HepG2 (cell line): ENCODE results near the gene RAB2B. TPM values are rescaled to one million over a fixed set of nuclear protein-coding genes. Genes with fewer than 3 reads are reported as not detected.

Source experiments
- FOXA1 ChIP-seq, 2 experiments: fragments of 450-650 bp in 1 of 2; sonication (generic) in 1 of 2; formaldehyde crosslinking in 1 of 2; IDR thresholded peaks; 2 replicates each; pipeline versions ENCODE4 v1.4.0 to v1.6.1; 2016 to 2020; ENCODE audit warnings: missing genetic modification reagents in 1 of 2
- HDAC2 ChIP-seq: sonication (generic); formaldehyde crosslinking; IDR thresholded peaks from 2 replicates; pipeline ENCODE4 v1.4.0; 2020; ENCODE audit warnings: missing genetic modification reagents
- HNRNPLL ChIP-seq: fragments of 200-400 bp; formaldehyde crosslinking; IDR thresholded peaks from 2 replicates; pipeline ENCODE4 v1.6.1; 2017; ENCODE audit warnings: mild to moderate bottlenecking, low read depth, low read length; ENCODE audit not compliant: poor library complexity, severe bottlenecking
- MED13 ChIP-seq: sonication (generic); formaldehyde crosslinking; IDR thresholded peaks from 2 replicates; pipeline ENCODE4 v1.5.0; 2020; ENCODE audit warnings: missing genetic modification reagents
- ZIK1 ChIP-seq: sonication (generic); formaldehyde crosslinking; IDR thresholded peaks from 2 replicates; pipeline ENCODE4 v1.5.0; 2020; ENCODE audit warnings: mild to moderate bottlenecking, low read depth, missing genetic modification reagents, borderline replicate concordance
- ZKSCAN1 ChIP-seq: fragments of 150-350 bp; IDR thresholded peaks from 2 replicates; pipeline ENCODE4 v1.6.1; 2014; ENCODE audit warnings: low read length
- ZNF225 ChIP-seq: sonication (generic); formaldehyde crosslinking; IDR thresholded peaks from 2 replicates; pipeline ENCODE4 v1.4.0; 2020; ENCODE audit warnings: mild to moderate bottlenecking, missing genetic modification reagents
- ZNF543 ChIP-seq: sonication (generic); formaldehyde crosslinking; IDR thresholded peaks from 2 replicates; pipeline ENCODE4 v1.4.0; 2020; ENCODE audit warnings: mild to moderate bottlenecking, missing genetic modification reagents
- ZNF672 ChIP-seq: sonication (generic); formaldehyde crosslinking; IDR thresholded peaks from 2 replicates; pipeline ENCODE4 v1.8.1; 2022; ENCODE audit warnings: missing genetic modification reagents
- ZNF841 ChIP-seq: sonication (generic); formaldehyde crosslinking; IDR thresholded peaks from 2 replicates; pipeline ENCODE4 v1.8.1; 2023; ENCODE audit warnings: missing genetic modification reagents, borderline replicate concordance
- polyA plus RNA-seq, 8 experiments: library from polyadenylated mRNA; depleted of rRNA in 3 of 8; stranded (reverse) in 7 of 8; unstranded in 1 of 8; fragments of >200 nt; fragmentation: Illumina TruSeq in 4 of 8; extraction: Trizol in 4 of 8; gene quantifications; 2 replicates each; pipeline versions ENCODE4 v1.2.1 to v1.2.3, GENCODE V29; 2011 to 2016; ENCODE audit warnings: low read depth in 4 of 8, missing spikeins in 1 of 8, mixed read lengths in 1 of 8; ENCODE audit not compliant: insufficient read depth in 1 of 8
- total RNA-seq, 5 experiments: library from RNA; depleted of rRNA; stranded (reverse); fragments of >200 nt; fragmentation: Illumina TruSeq; extraction: Trizol; gene quantifications; 2 replicates each; pipeline ENCODE4 v1.2.3, GENCODE V29; 2016; ENCODE audit warnings: low read depth in 1 of 5
- TF ChIP-seq, protein P1 (sequence below): sonication (generic); formaldehyde crosslinking; IDR thresholded peaks from 2 replicates; pipeline ENCODE4 v1.4.0; 2020; ENCODE audit warnings: missing genetic modification reagents, mild to moderate bottlenecking, borderline replicate concordance
- TF ChIP-seq, protein P2 (sequence below): sonication (generic); formaldehyde crosslinking; IDR thresholded peaks from 2 replicates; pipeline ENCODE4 v1.5.1; 2020; ENCODE audit warnings: mild to moderate bottlenecking, missing genetic modification reagents, borderline replicate concordance
- TF ChIP-seq, protein P3 (sequence below): sonication (generic); formaldehyde crosslinking; IDR thresholded peaks from 2 replicates; pipeline ENCODE4 v1.4.0; 2020; ENCODE audit warnings: mild to moderate bottlenecking, low read depth, missing genetic modification reagents
- TF ChIP-seq, protein P4 (sequence below): IDR thresholded peaks from 2 replicates; pipeline ENCODE4 v1.6.1; 2016; ENCODE audit warnings: low read depth, missing genetic modification reagents, missing compliant biosample characterization

RAB2B gene
- total and polyA plus RNA-seq, 2 of the 13 experiments (the other 11 are each of a cell fraction or from before 2014, with no cell fraction given): 36.0 to 60.6 TPM

DNA sequence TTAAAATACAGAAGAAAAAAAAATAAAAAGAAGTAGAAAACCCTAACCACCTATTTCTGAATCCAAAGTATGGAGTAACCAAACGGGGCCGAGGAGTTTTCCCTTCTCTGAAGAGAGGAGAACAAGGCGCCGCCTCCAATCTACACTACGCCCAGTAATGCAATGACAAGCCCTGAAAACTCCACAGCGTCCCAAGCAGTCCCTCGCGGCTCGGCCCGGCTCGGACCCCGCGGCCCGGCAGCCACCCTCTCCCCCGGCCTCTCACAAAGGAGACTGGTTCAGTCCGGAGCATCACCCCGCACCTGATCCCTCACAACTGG, 21.2 kb downstream of the RAB2B start (continued):
- no peak for TF ChIP-seq ZNF672
- TF ChIP-seq HDAC2 (CRISPR knock-in tag): no peak
- TF ChIP-seq ZIK1 (CRISPR knock-in tag): no peak
- no peak for TF ChIP-seq ZNF543
- TF ChIP-seq ZNF841 (CRISPR knock-in tag): no peak
- no peak for TF ChIP-seq HNRNPLL
- TF ChIP-seq, protein P1, sequence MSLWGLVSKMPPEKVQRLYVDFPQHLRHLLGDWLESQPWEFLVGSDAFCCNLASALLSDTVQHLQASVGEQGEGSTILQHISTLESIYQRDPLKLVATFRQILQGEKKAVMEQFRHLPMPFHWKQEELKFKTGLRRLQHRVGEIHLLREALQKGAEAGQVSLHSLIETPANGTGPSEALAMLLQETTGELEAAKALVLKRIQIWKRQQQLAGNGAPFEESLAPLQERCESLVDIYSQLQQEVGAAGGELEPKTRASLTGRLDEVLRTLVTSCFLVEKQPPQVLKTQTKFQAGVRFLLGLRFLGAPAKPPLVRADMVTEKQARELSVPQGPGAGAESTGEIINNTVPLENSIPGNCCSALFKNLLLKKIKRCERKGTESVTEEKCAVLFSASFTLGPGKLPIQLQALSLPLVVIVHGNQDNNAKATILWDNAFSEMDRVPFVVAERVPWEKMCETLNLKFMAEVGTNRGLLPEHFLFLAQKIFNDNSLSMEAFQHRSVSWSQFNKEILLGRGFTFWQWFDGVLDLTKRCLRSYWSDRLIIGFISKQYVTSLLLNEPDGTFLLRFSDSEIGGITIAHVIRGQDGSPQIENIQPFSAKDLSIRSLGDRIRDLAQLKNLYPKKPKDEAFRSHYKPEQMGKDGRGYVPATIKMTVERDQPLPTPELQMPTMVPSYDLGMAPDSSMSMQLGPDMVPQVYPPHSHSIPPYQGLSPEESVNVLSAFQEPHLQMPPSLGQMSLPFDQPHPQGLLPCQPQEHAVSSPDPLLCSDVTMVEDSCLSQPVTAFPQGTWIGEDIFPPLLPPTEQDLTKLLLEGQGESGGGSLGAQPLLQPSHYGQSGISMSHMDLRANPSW: no peak
- no peak for TF ChIP-seq ZKSCAN1
- no peak for TF ChIP-seq MED13 (CRISPR knock-in tag)
- no peak for TF ChIP-seq FOXA1 (IDR thresholded peaks at IDR 0.05)
- TF ChIP-seq FOXA1 (CRISPR knock-in tag; IDR thresholded peaks at IDR 0.05): no peak
- TF ChIP-seq, protein P2, sequence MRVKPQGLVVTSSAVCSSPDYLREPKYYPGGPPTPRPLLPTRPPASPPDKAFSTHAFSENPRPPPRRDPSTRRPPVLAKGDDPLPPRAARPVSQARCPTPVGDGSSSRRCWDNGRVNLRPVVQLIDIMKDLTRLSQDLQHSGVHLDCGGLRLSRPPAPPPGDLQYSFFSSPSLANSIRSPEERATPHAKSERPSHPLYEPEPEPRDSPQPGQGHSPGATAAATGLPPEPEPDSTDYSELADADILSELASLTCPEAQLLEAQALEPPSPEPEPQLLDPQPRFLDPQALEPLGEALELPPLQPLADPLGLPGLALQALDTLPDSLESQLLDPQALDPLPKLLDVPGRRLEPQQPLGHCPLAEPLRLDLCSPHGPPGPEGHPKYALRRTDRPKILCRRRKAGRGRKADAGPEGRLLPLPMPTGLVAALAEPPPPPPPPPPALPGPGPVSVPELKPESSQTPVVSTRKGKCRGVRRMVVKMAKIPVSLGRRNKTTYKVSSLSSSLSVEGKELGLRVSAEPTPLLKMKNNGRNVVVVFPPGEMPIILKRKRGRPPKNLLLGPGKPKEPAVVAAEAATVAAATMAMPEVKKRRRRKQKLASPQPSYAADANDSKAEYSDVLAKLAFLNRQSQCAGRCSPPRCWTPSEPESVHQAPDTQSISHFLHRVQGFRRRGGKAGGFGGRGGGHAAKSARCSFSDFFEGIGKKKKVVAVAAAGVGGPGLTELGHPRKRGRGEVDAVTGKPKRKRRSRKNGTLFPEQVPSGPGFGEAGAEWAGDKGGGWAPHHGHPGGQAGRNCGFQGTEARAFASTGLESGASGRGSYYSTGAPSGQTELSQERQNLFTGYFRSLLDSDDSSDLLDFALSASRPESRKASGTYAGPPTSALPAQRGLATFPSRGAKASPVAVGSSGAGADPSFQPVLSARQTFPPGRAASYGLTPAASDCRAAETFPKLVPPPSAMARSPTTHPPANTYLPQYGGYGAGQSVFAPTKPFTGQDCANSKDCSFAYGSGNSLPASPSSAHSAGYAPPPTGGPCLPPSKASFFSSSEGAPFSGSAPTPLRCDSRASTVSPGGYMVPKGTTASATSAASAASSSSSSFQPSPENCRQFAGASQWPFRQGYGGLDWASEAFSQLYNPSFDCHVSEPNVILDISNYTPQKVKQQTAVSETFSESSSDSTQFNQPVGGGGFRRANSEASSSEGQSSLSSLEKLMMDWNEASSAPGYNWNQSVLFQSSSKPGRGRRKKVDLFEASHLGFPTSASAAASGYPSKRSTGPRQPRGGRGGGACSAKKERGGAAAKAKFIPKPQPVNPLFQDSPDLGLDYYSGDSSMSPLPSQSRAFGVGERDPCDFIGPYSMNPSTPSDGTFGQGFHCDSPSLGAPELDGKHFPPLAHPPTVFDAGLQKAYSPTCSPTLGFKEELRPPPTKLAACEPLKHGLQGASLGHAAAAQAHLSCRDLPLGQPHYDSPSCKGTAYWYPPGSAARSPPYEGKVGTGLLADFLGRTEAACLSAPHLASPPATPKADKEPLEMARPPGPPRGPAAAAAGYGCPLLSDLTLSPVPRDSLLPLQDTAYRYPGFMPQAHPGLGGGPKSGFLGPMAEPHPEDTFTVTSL (CRISPR knock-in tag): 0 out of 2 replicates have a peak, but pooled peaks have one; percentile 16
- TF ChIP-seq, protein P3, sequence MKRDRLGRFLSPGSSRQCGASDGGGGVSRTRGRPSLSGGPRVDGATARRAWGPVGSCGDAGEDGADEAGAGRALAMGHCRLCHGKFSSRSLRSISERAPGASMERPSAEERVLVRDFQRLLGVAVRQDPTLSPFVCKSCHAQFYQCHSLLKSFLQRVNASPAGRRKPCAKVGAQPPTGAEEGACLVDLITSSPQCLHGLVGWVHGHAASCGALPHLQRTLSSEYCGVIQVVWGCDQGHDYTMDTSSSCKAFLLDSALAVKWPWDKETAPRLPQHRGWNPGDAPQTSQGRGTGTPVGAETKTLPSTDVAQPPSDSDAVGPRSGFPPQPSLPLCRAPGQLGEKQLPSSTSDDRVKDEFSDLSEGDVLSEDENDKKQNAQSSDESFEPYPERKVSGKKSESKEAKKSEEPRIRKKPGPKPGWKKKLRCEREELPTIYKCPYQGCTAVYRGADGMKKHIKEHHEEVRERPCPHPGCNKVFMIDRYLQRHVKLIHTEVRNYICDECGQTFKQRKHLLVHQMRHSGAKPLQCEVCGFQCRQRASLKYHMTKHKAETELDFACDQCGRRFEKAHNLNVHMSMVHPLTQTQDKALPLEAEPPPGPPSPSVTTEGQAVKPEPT: no peak; the same call in 1 of the 2 replicates
- TF ChIP-seq ZNF225 (CRISPR knock-in tag): no peak
- TF ChIP-seq, protein P4, sequence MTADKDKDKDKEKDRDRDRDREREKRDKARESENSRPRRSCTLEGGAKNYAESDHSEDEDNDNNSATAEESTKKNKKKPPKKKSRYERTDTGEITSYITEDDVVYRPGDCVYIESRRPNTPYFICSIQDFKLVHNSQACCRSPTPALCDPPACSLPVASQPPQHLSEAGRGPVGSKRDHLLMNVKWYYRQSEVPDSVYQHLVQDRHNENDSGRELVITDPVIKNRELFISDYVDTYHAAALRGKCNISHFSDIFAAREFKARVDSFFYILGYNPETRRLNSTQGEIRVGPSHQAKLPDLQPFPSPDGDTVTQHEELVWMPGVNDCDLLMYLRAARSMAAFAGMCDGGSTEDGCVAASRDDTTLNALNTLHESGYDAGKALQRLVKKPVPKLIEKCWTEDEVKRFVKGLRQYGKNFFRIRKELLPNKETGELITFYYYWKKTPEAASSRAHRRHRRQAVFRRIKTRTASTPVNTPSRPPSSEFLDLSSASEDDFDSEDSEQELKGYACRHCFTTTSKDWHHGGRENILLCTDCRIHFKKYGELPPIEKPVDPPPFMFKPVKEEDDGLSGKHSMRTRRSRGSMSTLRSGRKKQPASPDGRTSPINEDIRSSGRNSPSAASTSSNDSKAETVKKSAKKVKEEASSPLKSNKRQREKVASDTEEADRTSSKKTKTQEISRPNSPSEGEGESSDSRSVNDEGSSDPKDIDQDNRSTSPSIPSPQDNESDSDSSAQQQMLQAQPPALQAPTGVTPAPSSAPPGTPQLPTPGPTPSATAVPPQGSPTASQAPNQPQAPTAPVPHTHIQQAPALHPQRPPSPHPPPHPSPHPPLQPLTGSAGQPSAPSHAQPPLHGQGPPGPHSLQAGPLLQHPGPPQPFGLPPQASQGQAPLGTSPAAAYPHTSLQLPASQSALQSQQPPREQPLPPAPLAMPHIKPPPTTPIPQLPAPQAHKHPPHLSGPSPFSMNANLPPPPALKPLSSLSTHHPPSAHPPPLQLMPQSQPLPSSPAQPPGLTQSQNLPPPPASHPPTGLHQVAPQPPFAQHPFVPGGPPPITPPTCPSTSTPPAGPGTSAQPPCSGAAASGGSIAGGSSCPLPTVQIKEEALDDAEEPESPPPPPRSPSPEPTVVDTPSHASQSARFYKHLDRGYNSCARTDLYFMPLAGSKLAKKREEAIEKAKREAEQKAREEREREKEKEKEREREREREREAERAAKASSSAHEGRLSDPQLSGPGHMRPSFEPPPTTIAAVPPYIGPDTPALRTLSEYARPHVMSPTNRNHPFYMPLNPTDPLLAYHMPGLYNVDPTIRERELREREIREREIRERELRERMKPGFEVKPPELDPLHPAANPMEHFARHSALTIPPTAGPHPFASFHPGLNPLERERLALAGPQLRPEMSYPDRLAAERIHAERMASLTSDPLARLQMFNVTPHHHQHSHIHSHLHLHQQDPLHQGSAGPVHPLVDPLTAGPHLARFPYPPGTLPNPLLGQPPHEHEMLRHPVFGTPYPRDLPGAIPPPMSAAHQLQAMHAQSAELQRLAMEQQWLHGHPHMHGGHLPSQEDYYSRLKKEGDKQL: no peak
